Measurements from ENCODE around the gene EID3. TPM values are rescaled to one million over a fixed set of nuclear protein-coding genes. Genes with fewer than 3 reads are reported as not detected.

The EID3 gene
- total and polyA plus RNA-seq, 4 donors: 2.1 to 8.6 (median 7.6) TPM

- peaks cover 0 to 19% of the 10 kb centered on the region in 2 donors for H3K36me3 ChIP-seq (ENCODE audit: control insufficient read depth in 1 of 2, insufficient read depth in 2 of 2, low read length in 1 of 2)
- no peaks in the 10 kb centered on the region for H3K9me3 ChIP-seq (ENCODE audit: control insufficient read depth, low read length)
- DNase-seq (no peak), ATAC-seq (ENCODE audit: low FRiP score) (no peak)
- H3K27ac ChIP-seq (ENCODE audit: low read depth in 1 of 2, low read length in 2 of 2): peak overlapping the region in 1 of 2 donors; percentile 63
- peaks cover 0 to 7% of the 10 kb centered on the region in 2 donors for H3K4me1 ChIP-seq (ENCODE audit: control insufficient read depth in 1 of 2, insufficient read depth in 2 of 2, low read length in 2 of 2)
- no peak overlapping the region for H3K4me3 ChIP-seq (ENCODE audit: low read length in 2 of 2)
- H3K27me3 ChIP-seq (ENCODE audit: control insufficient read depth in 1 of 2, insufficient read depth in 2 of 2, low read length in 1 of 2): no peaks in the 10 kb centered on the region
- 97 to 99% methylated on average over 4 of the region's 4 CpGs for WGBS, 2 donors
- intact Hi-C loops (cut with DNase I): no loop called here
Observed at GRCh38 chr12:104351057-104351983, 47.8 kb downstream of the EID3 start.

GRCh38 chr12:104352106-104352713 lies 48.7 kb downstream of the EID3 start:
- intact Hi-C loops (cut with DNase I): no loop called here
- Histone ChIP-seq H3K27ac (ENCODE audit: low read depth in 1 of 2, low read length in 2 of 2) (peak overlapping the region in 1 of 2 donors; percentile 63), H3K9me3 (ENCODE audit: control insufficient read depth, low read length) (no peaks in the 10 kb centered on the region), H3K27me3 (ENCODE audit: control insufficient read depth in 1 of 2, insufficient read depth in 2 of 2, low read length in 1 of 2) (no peaks in the 10 kb centered on the region), H3K4me3 (ENCODE audit: low read length in 2 of 2) (no peak overlapping the region), H3K36me3 (ENCODE audit: control insufficient read depth in 1 of 2, insufficient read depth in 2 of 2, low read length in 1 of 2) (peaks cover 0 to 19% of the 10 kb centered on the region in 2 donors), H3K4me1 (ENCODE audit: control insufficient read depth in 1 of 2, insufficient read depth in 2 of 2, low read length in 2 of 2) (peaks cover 0 to 7% of the 10 kb centered on the region in 2 donors)
- ATAC-seq (ENCODE audit: low FRiP score) (peak; percentile 63), DNase-seq (no peak)
- 82 to 90% methylated on average over 3 of the region's 3 CpGs for WGBS, 2 donors

DNA sequence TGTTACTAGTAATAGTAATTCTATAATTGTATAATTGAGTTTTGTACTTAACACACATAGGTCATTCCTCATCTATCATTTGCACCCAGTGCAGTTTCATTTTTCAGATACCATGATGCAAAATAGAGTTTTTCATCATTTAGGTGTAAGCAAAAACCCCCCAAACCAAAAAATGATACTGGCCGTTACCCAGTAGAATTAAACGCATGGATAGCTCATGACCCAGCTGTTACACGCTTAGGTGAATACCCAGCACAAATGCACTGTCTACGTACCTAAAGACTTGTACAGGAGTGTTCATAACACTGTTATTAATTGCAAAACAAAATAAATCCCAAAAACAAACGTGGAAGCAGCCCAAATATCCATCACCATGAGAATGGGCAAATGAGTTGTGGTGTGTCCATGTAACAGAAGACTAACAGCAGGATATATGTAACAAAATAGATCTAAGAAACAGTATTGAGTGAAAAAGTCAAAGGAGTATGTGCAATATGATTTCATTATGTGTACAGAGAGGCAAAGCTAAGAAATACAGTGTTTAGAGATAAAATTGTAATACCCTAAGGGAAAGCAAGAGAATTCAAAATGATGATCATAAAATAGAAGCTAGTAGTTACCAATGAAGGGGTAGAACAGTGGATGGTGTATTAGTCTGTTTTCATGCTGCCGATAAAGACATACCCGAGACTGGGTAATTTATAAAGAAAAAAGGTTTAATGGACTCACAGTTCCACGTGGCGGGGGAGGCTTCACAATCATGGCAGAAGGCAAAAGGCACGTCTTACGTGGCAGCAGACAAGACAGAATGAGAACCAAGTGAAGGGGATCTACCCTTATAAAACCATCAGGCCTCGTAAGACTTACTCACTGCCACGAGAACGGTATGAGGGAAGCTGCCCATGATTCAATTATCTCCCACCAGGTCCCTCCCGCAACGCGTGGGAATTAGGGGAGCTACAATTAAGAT lies 49.8 kb downstream of the EID3 start:
- H3K4me1 ChIP-seq (ENCODE audit: control insufficient read depth in 1 of 2, insufficient read depth in 2 of 2, low read length in 2 of 2): peaks cover 0 to 7% of the 10 kb centered on the region in 2 donors
- intact Hi-C loops (cut with DNase I): no loop called here
- DNase-seq (no peak), ATAC-seq (ENCODE audit: low FRiP score) (no peak)
- peak overlapping the region in 1 of 2 donors; percentile 19 for H3K27ac ChIP-seq (ENCODE audit: low read depth in 1 of 2, low read length in 2 of 2)
- no peaks in the 10 kb centered on the region for H3K27me3 ChIP-seq (ENCODE audit: control insufficient read depth in 1 of 2, insufficient read depth in 2 of 2, low read length in 1 of 2)
- H3K4me3 ChIP-seq (ENCODE audit: low read length in 2 of 2): no peak overlapping the region
- no peaks in the 10 kb centered on the region for H3K9me3 ChIP-seq (ENCODE audit: control insufficient read depth, low read length)
- 92 to 94% methylated on average over 17 of the region's 17 CpGs for WGBS, 2 donors
- peaks cover 0 to 17% of the 10 kb centered on the region in 2 donors for H3K36me3 ChIP-seq (ENCODE audit: control insufficient read depth in 1 of 2, insufficient read depth in 2 of 2, low read length in 1 of 2)

- Histone ChIP-seq H3K4me3 (ENCODE audit: low read length in 2 of 2) (no peak overlapping the region), H3K36me3 (ENCODE audit: control insufficient read depth in 1 of 2, insufficient read depth in 2 of 2, low read length in 1 of 2) (peaks cover 0 to 11% of the 10 kb centered on the region in 2 donors), H3K9me3 (ENCODE audit: control insufficient read depth, low read length) (no peaks in the 10 kb centered on the region), H3K27me3 (ENCODE audit: control insufficient read depth in 1 of 2, insufficient read depth in 2 of 2, low read length in 1 of 2) (no peaks in the 10 kb centered on the region), H3K27ac (ENCODE audit: low read depth in 1 of 2, low read length in 2 of 2) (no peak overlapping the region), H3K4me1 (ENCODE audit: control insufficient read depth in 1 of 2, insufficient read depth in 2 of 2, low read length in 2 of 2) (peaks cover 0 to 7% of the 10 kb centered on the region in 2 donors)
- WGBS, 2 donors: 73 to 80% methylated on average over 6 of the region's 6 CpGs
- intact Hi-C loops (cut with DNase I): no loop called here
- DNase-seq (no peak), ATAC-seq (ENCODE audit: low FRiP score) (no peak)
Observed at GRCh38 chr12:104354167-104354867, 50.8 kb downstream of the EID3 start.

Other genes starting within 250 kb of the EID3 start
- 10 to 100 TPM; 27.0 to 32.3 TPM for gene HCFC2, start 239.2 kb upstream of the EID3 start, total RNA-seq
- 10 to 100 TPM in 1 of 2 donors, 1 to 10 TPM in 1; 9.1 to 13.3 TPM for gene HCFC2, start 239.2 kb upstream of the EID3 start, polyA plus RNA-seq
- 10 to 100 TPM; 44.1 to 59.2 TPM for gene NFYB, start 165.5 kb upstream of the EID3 start, total RNA-seq
- 100 to 1,000 TPM in 1 of 2 donors, 10 to 100 TPM in 1; 67.6 to 121 TPM for gene NFYB, start 165.5 kb upstream of the EID3 start, polyA plus RNA-seq
- gene TXNRD1, start 88.0 kb upstream of the EID3 start, total RNA-seq: 100 to 1,000 TPM; 115 to 140 TPM
- gene TXNRD1, start 88.0 kb upstream of the EID3 start, polyA plus RNA-seq: 100 to 1,000 TPM in 1 of 2 donors, 10 to 100 TPM in 1; 97.7 to 119 TPM
- gene CHST11, start 153.2 kb downstream of the EID3 start, total RNA-seq: 10 to 100 TPM; 27.2 to 31.0 TPM
- gene CHST11, start 153.2 kb downstream of the EID3 start, polyA plus RNA-seq: 1 to 10 TPM; 2.1 to 4.2 TPM

All from aorta (tissue), 5 donors.